Stimulated activated memory B cell treated with anti-CD40 and anti-IgM and Interleukin-4, amounts not matched to agents 10 μg/mL and 1 μg/mL and 100 μg/mL, for 72 hours (primary cell): ENCODE measurements around the gene IL3RA.
"Not testable (repeated sequence)": the region's sequence is repeated elsewhere in the genome, so short reads cannot be mapped to it uniquely, and the experiment has no call there.

Experiments used
- ATAC-seq: fragments of 150-1000 bp; cut with Tn5 transposase; 2 replicates; pipeline ENCODE4 v1.10.0; 2021
- H3K27ac Mint-ChIP-seq: one replicate; pipeline ENCODE4 v1.8.0; 2022; ENCODE audit warnings: mild to moderate bottlenecking, mixed read lengths
- H3K27me3 Mint-ChIP-seq: one replicate; pipeline ENCODE4 v1.8.0; 2022; ENCODE audit warnings: mixed read lengths
- H3K36me3 Mint-ChIP-seq: one replicate; pipeline ENCODE4 v1.8.0; 2022; ENCODE audit warnings: mixed read lengths
- H3K4me1 Mint-ChIP-seq: one replicate; pipeline ENCODE4 v1.8.0; 2022; ENCODE audit warnings: mixed read lengths
- H3K4me3 Mint-ChIP-seq: one replicate; pipeline ENCODE4 v1.8.0; 2022; ENCODE audit warnings: mild to moderate bottlenecking, moderate library complexity, mixed read lengths
- H3K9me3 Mint-ChIP-seq: one replicate; pipeline ENCODE4 v1.8.0; 2022; ENCODE audit warnings: mixed read lengths

Gene IL3RA

DNA sequence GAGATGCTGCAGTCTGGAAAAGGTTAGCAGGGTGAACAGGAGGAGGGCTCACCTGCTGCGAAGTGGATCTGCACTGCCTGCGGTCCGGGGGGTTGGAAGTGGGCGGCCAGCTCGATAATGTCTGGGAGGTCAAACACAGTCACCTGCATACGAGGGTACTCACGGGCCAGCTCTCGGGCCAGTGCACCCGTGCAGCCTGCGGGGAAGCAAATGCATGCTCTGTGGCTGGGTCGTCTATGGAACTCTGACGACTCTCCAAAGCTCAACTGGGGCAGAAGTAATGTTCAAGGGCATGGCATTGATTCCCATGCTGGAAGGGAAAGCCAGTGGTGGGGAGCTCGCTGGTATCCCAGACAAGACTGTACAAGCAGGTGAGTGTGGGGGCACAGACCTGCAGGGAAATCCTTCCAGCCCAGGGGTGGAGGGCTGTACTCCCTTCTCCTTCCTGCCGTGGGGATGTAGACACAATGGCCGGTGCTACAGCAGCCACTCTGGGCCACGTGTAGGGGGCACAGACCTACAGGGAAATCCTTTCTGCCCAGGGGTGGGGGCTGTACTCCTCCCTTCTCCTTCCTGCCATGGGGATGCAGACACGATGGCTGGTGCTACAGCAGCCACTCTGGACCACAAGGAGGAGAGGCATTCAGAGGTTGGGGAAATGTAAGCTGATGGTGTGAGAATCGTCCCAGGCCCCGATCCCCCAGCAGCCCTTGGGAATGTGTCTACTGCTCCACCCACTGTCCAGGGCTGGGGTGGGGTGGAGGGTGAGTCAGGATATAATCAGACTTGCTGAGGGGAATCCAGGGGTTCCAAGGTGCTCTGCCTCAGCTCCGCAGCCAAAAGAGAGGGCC is 81.6 kb downstream of the IL3RA start:
- Mint-ChIP-seq H3K27ac (no peak overlapping the region), H3K4me3 (no peak overlapping the region), H3K27me3 (no peaks in the 10 kb centered on the region), H3K36me3 (peaks cover 48% of the 10 kb centered on the region), H3K4me1 (peaks cover 17% of the 10 kb centered on the region), H3K9me3 (peaks cover 6% of the 10 kb centered on the region)
- ATAC-seq = no peak

DNA sequence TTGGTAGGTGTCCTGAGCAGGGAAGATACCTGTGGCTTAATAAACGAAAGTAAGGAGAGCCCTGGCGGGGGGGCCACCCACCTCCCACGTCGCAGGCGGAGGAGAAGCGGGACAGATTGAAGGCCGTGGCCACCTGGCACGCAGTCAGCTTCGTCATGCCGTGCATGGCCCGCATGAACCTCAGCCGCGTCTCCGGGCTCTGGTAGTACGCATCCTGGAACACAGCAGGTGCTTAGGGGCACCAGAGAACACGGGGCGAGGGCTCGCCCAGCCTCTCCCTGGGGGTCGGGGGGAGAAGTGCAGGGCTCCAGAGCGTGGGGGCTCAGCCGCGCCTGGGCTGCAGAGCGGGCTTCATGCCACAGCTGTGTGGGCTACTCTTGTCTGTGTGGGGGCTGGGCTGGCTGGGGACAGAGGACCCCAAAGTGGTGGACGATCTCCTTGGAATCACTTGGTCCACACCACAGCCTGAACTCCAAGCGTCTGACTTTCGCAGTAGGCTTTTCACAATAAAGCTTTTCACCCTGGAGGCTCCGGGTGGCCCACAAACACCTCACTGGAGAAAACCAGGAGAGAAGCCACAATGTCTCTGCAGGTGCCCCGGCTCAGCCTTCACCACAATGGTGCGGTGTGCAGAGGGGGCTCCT is 82.4 kb downstream of the IL3RA start:
- Mint-ChIP-seq H3K9me3 (peaks cover 14% of the 10 kb centered on the region), H3K27me3 (no peaks in the 10 kb centered on the region), H3K4me1 (peaks cover 13% of the 10 kb centered on the region), H3K36me3 (peaks cover 48% of the 10 kb centered on the region), H3K27ac (no peak overlapping the region), H3K4me3 (no peak overlapping the region)
- ATAC-seq = no peak

DNA sequence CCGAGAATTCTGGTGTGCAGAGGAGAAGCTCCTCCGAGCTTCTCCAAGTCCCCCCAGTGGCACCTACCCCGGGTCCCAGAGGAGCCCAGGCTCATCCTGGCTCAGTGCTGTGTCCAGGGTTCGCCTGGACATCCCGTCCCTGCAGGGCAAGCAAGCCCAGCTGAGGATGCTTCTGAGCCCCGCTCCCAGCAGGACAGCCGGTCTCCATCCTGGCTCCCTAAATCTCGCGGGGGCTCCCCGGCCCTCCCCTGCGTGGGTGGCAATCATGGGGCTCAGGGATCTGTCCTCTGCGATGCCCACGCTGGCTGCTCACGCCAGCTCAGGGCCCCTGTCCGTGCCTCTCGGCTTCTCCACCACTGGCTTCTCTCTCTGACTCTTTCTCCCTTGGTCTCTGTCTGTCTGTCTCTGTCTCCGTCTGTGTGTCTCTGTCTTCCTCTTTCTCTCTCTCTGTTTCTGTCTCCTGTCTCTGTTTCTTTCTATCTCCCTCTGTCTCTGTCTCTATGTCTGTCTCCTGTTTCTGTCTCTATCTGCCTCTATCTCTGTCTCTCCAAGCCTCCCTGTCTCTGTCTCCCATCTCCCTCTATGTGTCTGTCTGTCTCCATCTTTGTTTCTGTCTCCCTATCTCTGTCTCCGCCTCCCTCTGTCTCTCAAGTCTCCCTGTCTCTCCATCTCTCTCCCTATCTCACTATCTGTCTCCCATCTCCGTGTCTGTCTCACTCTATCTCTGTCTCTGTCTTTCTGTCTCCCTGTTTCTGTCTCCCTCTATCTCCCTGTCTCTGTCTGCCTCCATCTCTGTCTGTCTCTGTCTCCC is 83.2 kb downstream of the IL3RA start:
- Mint-ChIP-seq H3K27ac (peak overlapping the region; percentile 52), H3K27me3 (no peaks in the 10 kb centered on the region), H3K4me1 (peaks cover 10% of the 10 kb centered on the region), H3K9me3 (peaks cover 22% of the 10 kb centered on the region), H3K36me3 (peaks cover 51% of the 10 kb centered on the region), H3K4me3 (no peak overlapping the region)
- ATAC-seq = no peak

DNA sequence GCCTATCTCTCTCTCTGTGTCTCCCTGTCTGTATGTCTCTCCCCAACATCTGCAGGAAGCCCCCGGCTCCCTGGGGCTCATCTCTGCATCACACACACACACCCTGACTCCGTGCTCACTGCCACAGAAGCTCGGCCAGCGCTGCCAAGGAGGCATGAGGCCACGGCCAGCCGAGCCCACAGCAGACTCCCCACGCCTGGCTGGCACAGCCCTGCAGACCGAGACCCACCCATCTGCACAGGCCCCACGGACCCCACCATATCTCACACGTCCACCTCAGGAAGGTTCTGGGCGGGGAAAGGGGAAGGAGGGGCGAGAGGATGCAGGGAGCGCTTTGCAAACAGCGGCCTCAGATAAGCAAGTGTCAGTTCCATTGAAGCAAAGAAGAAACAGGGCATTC is 83.8 kb downstream of the IL3RA start:
- peak overlapping the region; percentile 52 for H3K27ac Mint-ChIP-seq
- H3K4me1 Mint-ChIP-seq = peaks cover 10% of the 10 kb centered on the region
- no peak for ATAC-seq
- no peaks in the 10 kb centered on the region for H3K27me3 Mint-ChIP-seq
- no peak overlapping the region for H3K4me3 Mint-ChIP-seq
- H3K9me3 Mint-ChIP-seq = peaks cover 25% of the 10 kb centered on the region
- H3K36me3 Mint-ChIP-seq = peaks cover 57% of the 10 kb centered on the region

DNA sequence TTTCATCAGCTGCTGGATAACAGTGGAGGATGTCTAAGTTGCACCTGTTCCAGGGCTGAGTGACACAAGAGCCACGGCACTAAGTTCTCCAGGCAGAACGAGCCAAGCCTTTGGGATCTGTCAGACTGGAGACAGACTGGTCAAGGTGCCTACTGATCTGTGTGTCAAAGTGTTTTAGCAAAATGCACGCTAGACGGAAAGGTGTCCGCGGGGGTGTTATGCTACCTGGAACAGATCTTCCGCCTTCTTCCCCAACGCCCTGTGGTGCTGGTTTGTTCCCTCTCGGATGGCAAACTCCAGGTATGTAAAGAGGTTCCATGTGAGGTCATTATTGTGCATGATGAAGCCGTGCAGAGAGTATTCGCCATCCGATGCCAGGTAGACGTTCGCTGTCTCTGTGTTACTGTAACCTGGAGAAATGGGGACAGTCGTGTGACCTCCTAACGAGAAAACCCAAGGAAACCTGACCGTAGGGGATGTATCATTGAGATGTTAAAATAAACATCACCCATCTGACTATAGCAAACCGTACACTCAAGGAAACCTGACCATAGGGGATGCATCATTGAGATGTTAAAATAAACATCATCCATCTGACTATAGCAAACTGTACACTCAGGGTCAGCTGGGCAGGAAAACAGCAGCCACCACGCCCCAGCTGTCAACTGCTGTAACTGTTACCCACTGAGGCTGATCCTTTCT is 85.0 kb downstream of the IL3RA start:
- peaks cover 25% of the 10 kb centered on the region for H3K9me3 Mint-ChIP-seq
- H3K4me1 Mint-ChIP-seq = peaks cover 10% of the 10 kb centered on the region
- H3K27me3 Mint-ChIP-seq = no peaks in the 10 kb centered on the region
- H3K27ac Mint-ChIP-seq = no peak overlapping the region
- H3K36me3 Mint-ChIP-seq = peaks cover 68% of the 10 kb centered on the region
- no peak for ATAC-seq
- H3K4me3 Mint-ChIP-seq = no peak overlapping the region

DNA sequence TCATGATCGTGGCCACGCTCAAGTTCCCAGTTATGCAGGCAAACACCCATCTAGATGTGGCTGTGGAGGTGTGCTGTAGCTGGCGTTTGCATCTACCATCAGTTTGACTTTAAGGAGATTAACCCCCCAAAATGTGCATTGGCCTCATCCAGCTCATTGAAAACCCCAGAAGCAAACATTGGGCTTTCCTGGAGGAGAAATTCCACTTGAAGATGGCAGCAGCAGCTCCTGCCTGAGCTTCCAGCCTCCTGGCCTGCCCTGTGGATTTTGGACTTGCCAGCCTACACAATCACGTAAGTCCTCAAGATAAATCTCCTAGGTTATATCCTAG is 85.5 kb downstream of the IL3RA start:
- Mint-ChIP-seq H3K4me1 (peaks cover 10% of the 10 kb centered on the region), H3K27ac (no peak overlapping the region), H3K9me3 (peaks cover 25% of the 10 kb centered on the region), H3K36me3 (peaks cover 73% of the 10 kb centered on the region), H3K4me3 (no peak overlapping the region), H3K27me3 (no peaks in the 10 kb centered on the region)
- ATAC-seq = no peak

DNA sequence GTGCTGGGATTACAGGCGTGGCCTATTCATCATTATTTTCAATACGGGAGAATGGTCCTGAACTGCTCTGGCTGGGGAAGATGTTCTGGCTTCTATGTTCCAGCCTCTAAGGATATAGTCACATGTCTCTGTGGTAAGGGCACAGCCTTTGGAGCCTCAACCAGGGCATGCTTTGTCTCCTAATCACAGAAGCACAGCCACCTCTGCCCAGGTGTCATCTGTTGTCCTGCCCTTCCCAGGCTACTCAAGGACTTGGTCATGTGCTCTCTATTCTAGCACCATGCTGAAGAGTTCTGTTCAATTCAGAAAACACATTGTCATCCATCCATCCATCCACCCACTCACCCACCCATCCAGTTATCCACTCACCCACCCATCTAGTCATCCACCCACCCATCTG is 86.6 kb downstream of the IL3RA start:
- peaks cover 84% of the 10 kb centered on the region for H3K36me3 Mint-ChIP-seq
- no peak for ATAC-seq
- H3K4me1 Mint-ChIP-seq = peaks cover 10% of the 10 kb centered on the region
- H3K27me3 Mint-ChIP-seq = no peaks in the 10 kb centered on the region
- peaks cover 25% of the 10 kb centered on the region for H3K9me3 Mint-ChIP-seq
- no peak overlapping the region for H3K27ac Mint-ChIP-seq
- H3K4me3 Mint-ChIP-seq = no peak overlapping the region

DNA sequence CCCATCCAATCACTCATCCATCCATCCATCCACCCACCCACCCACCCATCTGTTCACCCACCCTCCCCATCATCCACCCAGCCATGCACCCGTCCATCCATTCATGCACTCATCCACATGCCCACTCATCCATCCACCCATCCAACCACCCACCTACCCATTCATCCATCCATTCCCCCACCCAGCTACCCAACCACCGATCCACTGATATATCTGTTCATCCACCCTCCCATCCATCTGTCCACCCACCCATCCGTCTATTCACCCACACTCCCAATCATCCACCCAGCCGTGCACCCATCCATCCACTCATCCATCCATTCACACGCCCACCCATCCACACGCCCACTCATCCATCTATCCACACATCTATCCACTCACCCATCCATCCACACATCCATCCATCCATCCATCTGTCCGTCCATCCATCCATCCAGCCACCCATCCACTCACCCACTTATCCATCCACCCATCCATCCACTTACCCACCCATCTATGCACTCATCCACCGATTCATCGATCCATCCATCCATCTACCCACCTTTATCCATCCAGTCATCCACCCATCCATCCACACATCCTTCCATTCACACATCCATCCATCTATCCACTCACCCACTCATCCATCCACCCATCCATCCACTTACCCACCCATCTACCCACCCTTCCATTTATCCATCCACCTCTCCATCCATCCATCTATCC is 87.7 kb downstream of the IL3RA start:
- peaks cover 84% of the 10 kb centered on the region for H3K36me3 Mint-ChIP-seq

DNA sequence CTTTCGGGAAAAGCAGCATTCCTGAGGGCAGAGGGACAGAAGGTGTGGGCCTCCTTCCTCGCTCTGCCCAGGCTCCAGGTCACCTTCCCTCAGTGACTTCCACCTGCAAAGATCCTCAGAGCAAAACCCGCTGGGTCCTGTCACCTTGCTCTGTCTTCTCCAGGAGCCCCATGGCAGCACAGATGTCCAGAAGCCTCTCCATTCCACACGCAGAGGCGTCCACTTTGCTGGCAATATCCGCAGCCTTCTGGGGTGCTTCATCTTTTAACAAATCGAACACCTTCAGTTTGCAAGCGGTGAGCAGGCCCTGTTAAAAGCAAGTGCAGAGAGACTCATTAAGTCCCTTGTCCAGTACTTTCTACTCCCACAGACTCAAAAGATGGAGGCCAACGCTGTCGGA is 88.8 kb downstream of the IL3RA start:
- Mint-ChIP-seq H3K36me3 (peaks cover 74% of the 10 kb centered on the region), H3K4me3 (no peak overlapping the region), H3K4me1 (peaks cover 2% of the 10 kb centered on the region), H3K9me3 (peaks cover 19% of the 10 kb centered on the region), H3K27ac (no peak overlapping the region), H3K27me3 (no peaks in the 10 kb centered on the region)
- ATAC-seq = no peak

More for the DNA sequence above, 87.7 kb downstream of the IL3RA start:
- peaks cover 25% of the 10 kb centered on the region for H3K9me3 Mint-ChIP-seq
- no peak for ATAC-seq
- H3K27me3 Mint-ChIP-seq = no peaks in the 10 kb centered on the region
- no peak overlapping the region for H3K27ac Mint-ChIP-seq
- peaks cover 10% of the 10 kb centered on the region for H3K4me1 Mint-ChIP-seq
- no peak overlapping the region for H3K4me3 Mint-ChIP-seq

DNA sequence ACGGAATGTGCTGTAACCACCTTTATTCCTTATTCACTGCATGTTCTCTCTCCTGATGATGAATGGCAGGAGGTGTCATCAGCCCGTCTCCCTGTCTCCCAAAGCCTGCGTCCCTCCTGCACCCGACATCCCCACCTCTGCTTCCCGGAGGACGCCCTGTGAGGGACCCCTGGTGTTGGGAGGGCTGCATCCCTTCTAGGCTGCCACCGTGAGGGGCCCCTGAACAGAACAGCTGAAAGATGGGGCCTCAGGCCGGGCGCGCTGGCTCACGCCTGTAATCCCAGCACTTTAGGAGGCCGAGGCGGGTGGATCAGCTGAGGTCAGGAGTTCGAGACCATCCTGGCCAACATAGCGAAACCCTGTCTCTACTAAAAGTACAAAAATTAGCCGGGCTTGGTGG is 89.7 kb downstream of the IL3RA start:
- H3K36me3 Mint-ChIP-seq = peaks cover 66% of the 10 kb centered on the region
- not testable (repeated sequence) for H3K27me3 Mint-ChIP-seq, H3K27ac Mint-ChIP-seq

DNA sequence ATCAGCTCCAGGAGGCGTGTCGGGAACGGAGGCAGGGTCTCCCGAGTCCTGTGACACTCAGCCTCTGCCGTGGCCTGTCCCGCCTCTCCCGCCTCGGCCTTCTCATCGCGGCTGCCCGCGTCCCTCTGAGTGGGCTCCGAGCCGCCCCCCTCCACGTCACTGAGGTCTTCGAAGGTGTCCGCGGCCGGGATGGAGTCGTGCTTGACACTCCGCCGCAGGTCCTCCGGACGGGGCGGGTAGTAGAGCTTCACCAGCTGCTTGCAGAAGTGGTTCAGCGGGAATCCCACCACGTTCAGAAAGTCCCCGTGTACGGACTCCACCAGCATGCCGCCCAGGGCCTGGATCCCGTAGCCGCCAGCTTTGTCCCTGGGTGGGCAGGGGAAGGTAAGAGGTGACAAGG is 91.2 kb downstream of the IL3RA start:
- peaks cover 19% of the 10 kb centered on the region for H3K9me3 Mint-ChIP-seq
- H3K27me3 Mint-ChIP-seq = no peaks in the 10 kb centered on the region
- H3K27ac Mint-ChIP-seq = no peak overlapping the region
- H3K4me1 Mint-ChIP-seq = no peaks in the 10 kb centered on the region
- no peak for ATAC-seq
- no peak overlapping the region for H3K4me3 Mint-ChIP-seq
- peaks cover 60% of the 10 kb centered on the region for H3K36me3 Mint-ChIP-seq

More for the DNA sequence above, 89.7 kb downstream of the IL3RA start:
- H3K9me3 Mint-ChIP-seq = peaks cover 19% of the 10 kb centered on the region
- not testable (repeated sequence) for ATAC-seq, H3K4me3 Mint-ChIP-seq, H3K4me1 Mint-ChIP-seq

DNA sequence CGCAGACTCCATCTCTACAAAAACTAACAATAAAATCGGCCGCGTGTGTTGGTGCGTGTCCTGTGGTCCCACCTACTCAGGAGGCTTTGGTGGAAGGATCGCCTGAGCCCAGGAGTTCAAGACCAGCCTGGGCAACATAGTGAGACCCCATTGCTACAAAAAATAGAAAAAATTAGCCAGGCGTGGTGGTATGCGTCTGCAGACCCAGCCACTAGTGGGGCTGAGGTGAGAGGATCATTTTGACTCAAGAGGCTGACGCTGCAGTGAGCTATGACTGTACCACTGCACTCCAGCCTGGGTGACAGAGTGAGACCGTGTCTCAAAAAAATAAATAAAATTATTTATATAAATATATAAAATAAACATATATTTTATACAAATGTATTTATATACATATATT is 93.9 kb downstream of the IL3RA start:
- Mint-ChIP-seq H3K4me1 (no peaks in the 10 kb centered on the region), H3K36me3 (peaks cover 51% of the 10 kb centered on the region), H3K27me3 (no peaks in the 10 kb centered on the region), H3K27ac (no peak overlapping the region), H3K9me3 (no peaks in the 10 kb centered on the region), H3K4me3 (no peak overlapping the region)
- ATAC-seq = no peak
